Body of pancreas (tissue), 4 donors: ENCODE results near the gene BCL11B. TPM values are rescaled to one million over a fixed set of nuclear protein-coding genes. Genes with fewer than 3 reads are reported as not detected.

Experiments used
- ATAC-seq: fragments of 150-250 bp; one replicate; pipeline ENCODE4 v1.9.1; 2016
- DNase-seq, 4 donors: peaks; one replicate each; pipeline ENCODE4 v3.0.0-alpha.2; 2019
- H3K27ac ChIP-seq, 4 donors: fragments of 200-600 bp; sonication (generic); 1 replicate in 3 of 4; 2 replicates in 1 of 4; pipeline versions ENCODE4 v1.5.1 to v1.6.1; 2016 to 2019; ENCODE audit warnings: mild to moderate bottlenecking in 1 of 4, mixed read lengths in 1 of 4, moderate library complexity in 1 of 4
- H3K27me3 ChIP-seq, 2 donors: fragments of 200-600 bp; sonication (generic); one replicate each; pipeline ENCODE4 v1.6.0; 2016; ENCODE audit warnings: mild to moderate bottlenecking in 1 of 2
- H3K36me3 ChIP-seq, 2 donors: fragments of 200-600 bp; sonication (generic); replicated peaks in 1 of 2; 2 replicates each; pipeline ENCODE4 v1.5.1; 2016; ENCODE audit warnings: low read depth in 2 of 2; ENCODE audit not compliant: insufficient read depth in 1 of 2
- H3K4me1 ChIP-seq: fragments of 200-600 bp; sonication (generic); one replicate; pipeline ENCODE4 v1.6.0; 2016
- H3K4me3 ChIP-seq, 2 donors: fragments of 200-600 bp; sonication (generic); 1 replicate in 1 of 2; 2 replicates in 1 of 2; pipeline ENCODE4 v1.5.1; 2016 to 2019
- H3K9me3 ChIP-seq, 3 donors: fragments of 200-600 bp; sonication (generic); 1 replicate in 2 of 3; 2 replicates in 1 of 3; pipeline ENCODE4 v1.5.1; 2016
- CTCF ChIP-seq, 7 experiments: fragments of 450-650 bp in 4 of 7; fragments of 200-600 bp in 3 of 7; sonication (generic) in 3 of 7; IDR thresholded peaks; one replicate each; pipeline ENCODE4 v1.5.1; 2016 to 2019; ENCODE audit warnings: antibody characterized with exemption in 7 of 7
- POLR2A ChIP-seq, 3 donors: fragments of 450-650 bp; IDR thresholded peaks; one replicate each; pipeline ENCODE4 v1.6.1; 2016; ENCODE audit warnings: antibody characterized with exemption in 3 of 3, mild to moderate bottlenecking in 2 of 3
- WGBS, 2 donors: methylation state at CpG; one replicate each; pipeline ENCODE4 v1.1.5; 2017; 5-methylcytosine and 5-hydroxymethylcytosine counted together
- intact Hi-C: fragments of 100-400 bp; cut with DNase I; formaldehyde crosslinking; loops from one replicate; pipeline ENCODE4 v1.15.1; 2023
- total RNA-seq, 2 donors: library from RNA; depleted of rRNA; stranded (reverse); fragments of >200 nt; gene quantifications; one replicate each; pipeline ENCODE4 v1.1.0, GENCODE V29; 2016

BCL11B gene
- total RNA-seq, 2 donors from 2014 or later, result 0.78 TPM; not detected in 1

DNA sequence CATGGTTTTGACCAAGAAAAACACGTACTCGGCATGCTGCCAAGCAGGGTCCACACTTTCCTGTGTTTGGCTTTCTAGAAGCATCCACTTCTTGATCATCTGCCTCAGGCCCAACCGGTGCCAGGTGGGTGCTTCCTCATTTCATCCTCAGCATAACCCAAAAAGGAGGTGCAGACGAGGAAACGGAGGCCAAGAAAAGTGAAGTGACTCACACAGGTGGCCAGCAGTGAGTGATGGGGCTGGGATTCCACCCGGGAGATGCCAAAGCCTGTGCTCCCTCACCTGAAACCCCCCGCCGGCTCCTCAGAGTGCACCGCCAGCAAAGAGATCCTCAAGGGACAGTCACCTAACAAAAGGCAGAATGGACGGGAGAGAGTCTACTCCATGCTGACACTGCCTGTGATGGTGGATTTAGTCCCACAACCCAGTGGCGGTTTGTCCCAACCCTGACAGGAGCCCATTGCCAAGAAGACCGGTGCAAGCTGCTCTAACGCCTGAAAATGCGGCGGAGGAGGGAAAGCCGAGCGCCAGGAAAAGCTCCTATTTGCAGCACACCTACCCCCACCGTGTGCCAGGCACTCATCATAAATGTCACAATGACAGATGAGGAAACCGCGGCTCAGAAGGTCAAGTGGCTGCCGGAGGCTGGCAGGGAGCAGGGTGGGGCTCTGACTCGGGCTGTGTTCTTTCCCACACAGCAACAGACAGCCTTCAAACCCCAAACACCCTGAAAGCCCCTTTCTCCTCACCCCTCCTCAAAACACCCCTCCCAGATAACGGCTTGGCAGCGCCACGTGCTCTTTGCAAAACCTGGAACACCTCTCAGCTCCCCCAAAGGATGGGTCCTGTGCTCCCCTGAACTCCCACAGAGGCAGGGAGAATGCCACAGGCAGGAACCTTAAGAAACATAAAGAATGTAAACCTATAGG is 18.8 kb downstream of the BCL11B start:
- H3K36me3 ChIP-seq, result no peaks in the 10 kb centered on the region
- no peaks in the 10 kb centered on the region for H3K27me3 ChIP-seq
- TF ChIP-seq CTCF (IDR thresholded peaks at IDR 0.05), result no peak
- H3K27ac ChIP-seq, result no peak overlapping the region
- ATAC-seq (no peak), DNase-seq (no peak)
- intact Hi-C loops, result no loop called here
- H3K4me1 ChIP-seq, result no peaks in the 10 kb centered on the region
- 46 to 50% methylated on average over 14 to 25 of the region's 25 CpGs for WGBS, 2 donors
- H3K4me3 ChIP-seq, result no peak overlapping the region
- H3K9me3 ChIP-seq, result no peaks in the 10 kb centered on the region

DNA sequence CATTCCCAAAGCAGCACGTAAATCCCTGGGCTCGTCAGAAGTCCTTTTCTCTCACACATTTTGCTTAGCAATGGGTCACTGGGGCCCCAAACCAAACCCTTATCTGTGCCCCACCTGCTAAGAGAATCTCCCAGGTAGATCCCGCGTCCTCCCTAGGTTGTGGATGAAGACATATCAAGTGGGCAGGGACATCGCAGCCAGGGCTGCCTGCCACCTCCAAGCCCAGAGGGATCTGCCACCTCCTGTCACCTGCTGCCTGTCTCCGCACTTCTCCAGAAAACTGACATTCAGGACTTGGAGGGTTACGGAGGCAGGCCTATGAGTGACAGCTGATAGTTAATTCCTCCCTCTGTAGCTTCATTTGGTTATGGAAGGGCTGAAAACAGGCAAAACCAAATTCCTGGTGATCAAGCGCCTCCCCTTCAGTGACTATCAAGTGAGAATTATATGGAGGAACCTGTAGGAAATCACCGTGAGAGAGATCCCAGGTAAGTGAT is 19.5 kb downstream of the BCL11B start:
- Histone ChIP-seq H3K9me3 (no peaks in the 10 kb centered on the region), H3K36me3 (no peaks in the 10 kb centered on the region), H3K4me3 (no peak overlapping the region), H3K27ac (no peak overlapping the region), H3K27me3 (peaks cover 0 to 4% of the 10 kb centered on the region in 2 donors), H3K4me1 (no peaks in the 10 kb centered on the region)
- TF ChIP-seq CTCF (IDR thresholded peaks at IDR 0.05), result no peak
- no peak for TF ChIP-seq POLR2A (IDR thresholded peaks at IDR 0.05)
- 64 to 72% methylated on average over 8 to 9 of the region's 9 CpGs for WGBS, 2 donors
- intact Hi-C loops, result no loop called here
- ATAC-seq, result no peak
- no peak for DNase-seq

DNA sequence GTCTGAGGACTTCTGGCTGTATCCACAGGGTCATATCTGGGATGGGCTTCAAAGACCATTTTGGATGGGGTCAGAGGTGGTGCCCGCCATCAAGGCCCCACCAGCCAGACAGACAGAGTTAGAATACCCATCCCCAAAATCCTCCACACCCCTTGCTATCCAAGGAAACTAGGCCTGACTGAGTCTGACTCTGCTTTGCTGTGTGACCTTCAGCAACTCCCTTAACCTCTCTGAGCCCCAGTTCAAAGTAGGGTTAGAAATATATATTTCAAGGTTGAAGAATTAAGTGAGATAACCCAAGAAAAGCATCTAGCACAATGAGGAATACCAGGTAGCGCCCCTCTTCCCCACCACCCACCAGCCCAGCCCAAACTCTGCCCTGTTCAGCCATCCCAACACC is 20.3 kb downstream of the BCL11B start:
- TF ChIP-seq CTCF (IDR thresholded peaks at IDR 0.05), result no peak
- no peak for TF ChIP-seq POLR2A (IDR thresholded peaks at IDR 0.05)
- WGBS, 2 donors, result 77 to 87% methylated on average over 2 of the region's 2 CpGs
- peaks cover 0 to 4% of the 10 kb centered on the region in 2 donors for H3K27me3 ChIP-seq
- no peak for ATAC-seq
- no peaks in the 10 kb centered on the region for H3K4me1 ChIP-seq
- H3K9me3 ChIP-seq, result no peaks in the 10 kb centered on the region
- no peak overlapping the region for H3K4me3 ChIP-seq
- H3K36me3 ChIP-seq, result no peaks in the 10 kb centered on the region
- intact Hi-C loops, result no loop called here
- no peak for DNase-seq
- no peak overlapping the region for H3K27ac ChIP-seq

GRCh38 chr14:99250636-99251208 is 21.3 kb downstream of the BCL11B start:
- Histone ChIP-seq H3K4me1 (peaks cover 8% of the 10 kb centered on the region), H3K27me3 (peaks cover 0 to 4% of the 10 kb centered on the region in 2 donors), H3K4me3 (no peak overlapping the region), H3K36me3 (no peaks in the 10 kb centered on the region), H3K9me3 (no peaks in the 10 kb centered on the region), H3K27ac (no peak overlapping the region)
- no peak for DNase-seq
- no peak for ATAC-seq
- no peak for TF ChIP-seq CTCF (IDR thresholded peaks at IDR 0.05)
- TF ChIP-seq POLR2A (IDR thresholded peaks at IDR 0.05), result no peak
- 70 to 88% methylated on average over 4 to 5 of the region's 5 CpGs for WGBS, 2 donors
- intact Hi-C loops, result no loop called here
